ENCODE data around the gene SNPH.
"Not testable (repeated sequence)": the region's sequence is repeated elsewhere in the genome, so short reads cannot be mapped to it uniquely, and the experiment has no call there.

The SNPH gene

GRCh38 chr20:1343446-1344124 is 77.5 kb downstream of the SNPH start:
- DNase-seq: not testable (repeated sequence)

DNA sequence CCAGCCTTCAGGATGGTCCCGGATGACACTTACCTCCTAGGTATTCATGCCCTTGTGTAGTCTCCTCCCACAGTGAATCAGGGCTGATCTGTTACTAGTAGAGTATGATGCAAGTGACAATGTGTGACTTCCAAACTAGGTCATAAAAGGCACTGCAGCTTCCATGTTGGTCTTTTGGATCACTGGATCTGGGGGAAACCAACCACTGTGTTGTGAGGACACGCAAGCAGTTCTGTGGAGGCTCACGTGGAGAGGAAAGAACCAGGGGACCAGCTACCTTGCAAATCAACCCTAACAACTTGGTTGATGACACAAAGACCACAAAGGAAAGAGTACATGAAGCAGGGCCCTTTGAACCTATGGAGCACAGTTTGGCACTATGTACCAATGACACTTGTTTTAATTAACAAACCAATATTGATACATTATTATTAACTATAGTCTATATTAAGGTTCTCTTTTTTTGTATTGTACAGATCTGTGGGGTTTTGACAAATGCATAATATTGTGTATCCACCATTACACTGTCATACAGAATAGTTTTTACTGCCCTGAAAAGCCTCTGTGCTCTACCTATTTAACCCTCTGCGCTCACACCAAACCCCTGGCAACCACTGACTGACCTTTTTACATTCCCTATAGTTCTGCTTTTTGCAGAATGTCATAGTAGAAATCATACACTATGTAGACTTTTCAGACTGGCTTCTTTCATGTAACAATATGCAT is 79.1 kb downstream of the SNPH start:
- DNase-seq: no peak

DNA sequence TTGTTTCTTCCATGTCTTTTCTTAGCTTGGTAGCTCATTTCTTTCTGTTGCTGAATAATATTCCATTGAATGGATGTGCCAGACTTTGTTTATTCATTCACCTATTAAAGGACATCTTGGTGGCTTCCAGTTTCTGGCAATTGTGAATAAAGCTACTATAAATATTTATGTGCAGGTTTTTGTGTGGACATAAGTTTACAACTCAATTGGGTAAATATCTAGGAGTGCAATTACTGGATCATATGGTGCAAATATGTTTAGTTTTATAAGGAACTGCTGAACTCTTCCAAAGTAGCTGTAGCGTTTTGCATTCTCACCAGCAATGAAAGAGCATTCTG is 79.6 kb downstream of the SNPH start:
- DNase-seq: no peak

- DNase-seq: no peak
Measured at GRCh38 chr20:1346315-1346969, 80.3 kb downstream of the SNPH start.

DNA sequence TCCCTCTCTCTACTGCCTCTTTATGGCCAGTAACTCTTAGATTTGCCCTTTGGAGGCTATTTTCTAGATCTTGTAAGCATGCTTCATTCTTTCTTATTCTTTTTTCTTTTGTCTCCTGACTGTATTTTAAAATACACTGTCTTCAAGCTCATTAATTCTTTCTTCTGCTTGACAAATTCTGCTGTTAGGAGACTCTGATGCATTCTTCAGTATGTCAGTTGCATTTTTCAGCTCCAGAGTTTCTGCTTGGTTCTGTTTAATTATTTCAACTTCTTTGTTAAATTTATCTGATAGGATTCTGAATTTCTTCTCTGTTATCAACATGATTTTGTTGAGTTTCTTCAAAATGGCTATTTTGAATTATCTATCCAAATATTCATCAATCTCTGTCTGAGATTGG is 87.9 kb downstream of the SNPH start:
- DNase-seq: no peak

DNA sequence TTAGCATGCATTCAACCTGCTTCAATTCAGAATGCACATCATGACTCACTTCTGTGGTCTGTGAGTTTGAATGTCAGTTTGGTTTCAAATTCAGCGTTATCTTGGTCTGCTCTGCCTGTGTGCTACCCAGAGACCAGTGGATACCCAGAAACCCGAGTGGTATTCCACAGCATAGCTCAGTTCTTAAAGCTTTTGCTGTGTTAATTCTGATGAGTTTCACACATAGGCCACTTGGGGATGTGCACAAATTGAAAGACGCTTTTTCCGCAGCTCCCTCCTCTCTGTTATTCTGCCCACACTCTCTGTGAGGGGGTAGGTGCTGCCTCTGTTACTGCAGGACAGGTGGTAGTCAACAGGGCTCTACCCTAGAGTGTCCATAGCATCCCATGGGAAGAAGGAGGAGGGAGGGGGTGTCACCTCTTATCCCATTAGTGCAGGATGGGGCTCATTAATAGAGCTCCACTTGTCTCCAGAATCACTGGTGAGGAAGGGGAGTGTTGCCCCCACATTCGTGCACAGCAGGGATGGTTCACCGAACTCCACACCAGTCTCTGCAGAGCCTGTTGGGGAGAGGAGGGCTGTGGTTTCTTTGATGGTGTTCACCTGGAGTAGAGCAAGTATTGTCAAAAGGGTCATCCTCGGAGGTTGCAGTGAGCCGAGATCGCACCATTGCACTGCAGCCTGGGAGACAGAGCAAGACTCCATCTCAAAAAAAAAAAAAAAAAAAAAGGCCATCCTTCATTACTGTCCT is 92.0 kb downstream of the SNPH start:
- no peak for DNase-seq

Measured in RPMI8226 (cell line).